HG03060 (cell line): ENCODE results near the gene CCNG1.

Source experiments
- ATAC-seq: cut with Tn5 transposase; IDR thresholded peaks from one replicate; pipeline ENCODE4 v1.9.1; 2021; ENCODE audit warnings: low read depth, moderate number of reproducible peaks; ENCODE audit not compliant: unreplicated experiment

CCNG1 gene

DNA sequence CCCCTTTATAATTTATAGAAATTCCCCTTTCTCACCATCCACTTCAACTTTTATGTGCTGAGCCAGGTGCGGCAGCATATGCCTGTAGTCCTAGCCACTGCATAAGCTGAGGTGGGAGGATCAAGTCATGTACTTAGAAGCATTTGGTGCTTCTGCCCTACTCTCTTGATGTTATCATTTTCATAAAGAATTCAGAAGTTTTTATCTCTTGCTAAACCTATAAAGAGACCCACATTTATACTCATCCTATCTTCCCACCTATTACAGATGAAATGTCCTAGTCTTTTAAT, 41.5 kb downstream of the CCNG1 start:
- no peak for ATAC-seq

DNA sequence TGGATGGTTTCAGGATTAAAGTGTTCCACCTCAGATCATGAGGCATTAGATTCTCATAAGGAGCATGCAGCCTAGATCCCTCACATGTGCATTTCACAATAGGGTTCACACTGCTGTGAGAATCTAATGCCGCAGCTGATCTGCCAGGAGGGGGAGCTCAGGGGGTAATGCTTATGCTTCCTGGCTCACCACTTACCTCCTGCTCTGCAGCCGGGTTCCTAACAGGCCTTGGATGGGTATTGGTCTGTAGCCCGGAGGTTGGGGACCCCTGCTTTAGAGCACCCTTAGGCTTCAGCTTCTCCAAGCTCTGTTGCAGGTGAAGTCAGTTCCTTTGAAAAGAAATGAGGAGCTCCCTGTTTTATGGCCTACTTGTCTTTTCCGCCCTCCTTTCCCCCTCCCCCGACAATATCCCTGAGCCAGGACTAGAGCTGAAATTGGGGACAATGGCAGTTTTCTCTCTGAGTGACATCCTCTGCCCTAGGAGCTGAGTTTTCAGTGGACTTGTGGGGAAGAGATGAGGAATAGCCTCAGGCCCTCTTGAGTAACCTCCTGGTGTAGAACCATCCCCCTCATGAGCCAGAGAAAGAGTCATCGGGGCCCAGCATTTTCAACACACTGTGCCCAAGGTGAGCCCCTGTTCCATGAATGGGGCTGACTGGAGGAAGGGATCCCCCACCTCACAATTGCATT, 51.8 kb downstream of the CCNG1 start:
- no peak for ATAC-seq

GRCh38 chr5:163489745-163490075, 52.3 kb downstream of the CCNG1 start:
- ATAC-seq, result no peak
